GM19193 (cell line): ENCODE data around the gene FAU.

ENCODE experiments used
- POLR2A ChIP-seq: IDR thresholded peaks from 4 replicates; pipeline ENCODE4 v1.6.1; 2011; ENCODE audit not compliant: insufficient read depth, insufficient read length; ENCODE audit errors: extremely low read depth

The FAU gene

DNA sequence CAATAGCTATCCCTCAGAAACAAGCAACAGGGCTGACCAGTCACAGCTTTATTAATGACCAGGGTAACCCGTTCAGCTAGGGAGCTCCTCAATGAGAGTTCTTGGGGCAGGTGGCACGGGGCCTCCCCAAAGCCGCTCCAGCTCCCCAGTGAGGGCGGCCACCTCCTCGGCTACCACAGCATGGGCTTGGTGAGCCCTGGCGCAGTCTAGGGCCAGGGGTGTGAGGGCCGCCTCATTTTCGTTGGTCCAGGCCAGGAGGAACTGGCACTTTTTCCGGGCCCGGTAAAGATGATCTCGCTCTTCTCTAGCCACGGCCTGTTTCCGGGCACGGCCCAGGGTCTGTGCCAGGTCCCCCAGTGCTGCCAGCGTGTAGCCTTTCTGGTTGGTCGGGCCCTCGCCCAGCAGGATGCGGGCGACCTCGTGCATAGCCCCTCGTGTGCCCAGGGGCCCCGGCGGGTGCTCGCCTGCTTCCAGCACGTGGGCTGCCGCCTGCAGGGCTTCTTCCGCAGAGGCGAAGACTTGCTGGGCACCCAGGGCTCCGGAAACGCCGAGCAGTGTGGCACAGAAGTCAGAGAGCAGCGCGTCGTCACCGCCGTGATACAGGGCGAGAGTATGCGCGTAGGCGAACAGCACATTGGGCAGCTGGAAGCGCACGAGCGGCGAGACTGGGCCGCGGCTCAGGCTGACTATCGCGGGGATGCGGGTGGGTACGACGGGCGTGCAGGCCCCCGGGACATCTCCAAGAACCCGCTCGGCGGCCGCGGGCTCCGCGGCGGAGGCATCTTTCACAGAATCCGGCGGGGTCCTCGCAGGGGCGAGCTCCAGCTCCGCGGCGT, 5.3 kb downstream of the FAU start:
- TF ChIP-seq POLR2A = no peak

- TF ChIP-seq POLR2A = peak; percentile 25
These were observed 6.4 kb downstream of the FAU start for GRCh38 chr11:65115361-65116082.

DNA sequence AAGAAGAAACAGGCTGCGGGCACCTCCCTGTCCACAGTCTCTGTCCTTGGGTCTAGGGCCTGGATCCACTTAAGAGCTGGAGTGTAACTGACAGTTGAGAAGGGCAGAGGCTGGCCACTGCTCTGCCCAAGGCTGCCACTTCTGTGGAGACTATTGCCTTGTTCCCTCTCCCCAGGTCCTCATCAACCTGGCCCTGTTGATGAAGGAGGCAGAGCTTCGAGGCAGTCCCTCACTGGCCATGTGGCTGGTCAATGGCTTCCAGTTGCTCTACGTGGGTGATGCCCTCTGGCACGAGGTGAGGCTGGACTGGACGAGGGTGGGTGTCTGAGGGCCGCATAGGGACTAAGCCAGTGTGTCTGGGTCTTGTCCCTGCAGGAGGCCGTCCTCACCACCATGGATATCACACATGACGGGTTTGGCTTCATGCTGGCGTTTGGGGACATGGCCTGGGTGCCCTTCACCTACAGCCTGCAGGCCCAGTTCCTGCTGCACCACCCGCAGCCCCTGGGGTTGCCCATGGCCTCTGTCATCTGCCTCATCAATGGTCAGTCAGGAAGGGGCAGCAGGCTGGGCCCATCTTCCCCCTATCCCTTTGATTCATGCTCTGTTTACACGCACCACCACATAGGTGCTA, 7.3 kb downstream of the FAU start:
- no peak for TF ChIP-seq POLR2A

DNA sequence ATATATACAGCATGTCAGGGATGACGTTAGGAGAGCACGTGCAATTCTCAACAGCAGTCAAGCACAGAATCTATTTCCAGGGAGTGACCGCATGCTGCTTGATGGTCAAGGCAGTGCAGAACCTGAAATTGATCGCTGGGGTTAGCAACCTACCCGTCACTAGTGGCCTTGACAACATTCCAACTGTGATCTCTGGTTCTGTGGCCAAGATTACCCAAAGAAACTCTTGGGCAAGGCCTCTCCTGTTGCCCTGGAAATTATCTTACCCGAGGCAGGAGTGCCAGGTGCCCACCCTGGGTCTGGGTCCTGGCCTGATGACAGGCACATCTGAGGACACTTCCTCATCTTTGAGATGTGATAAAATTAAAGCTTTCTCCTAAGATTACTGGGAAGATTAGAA, 8.1 kb downstream of the FAU start:
- TF ChIP-seq POLR2A = no peak

DNA sequence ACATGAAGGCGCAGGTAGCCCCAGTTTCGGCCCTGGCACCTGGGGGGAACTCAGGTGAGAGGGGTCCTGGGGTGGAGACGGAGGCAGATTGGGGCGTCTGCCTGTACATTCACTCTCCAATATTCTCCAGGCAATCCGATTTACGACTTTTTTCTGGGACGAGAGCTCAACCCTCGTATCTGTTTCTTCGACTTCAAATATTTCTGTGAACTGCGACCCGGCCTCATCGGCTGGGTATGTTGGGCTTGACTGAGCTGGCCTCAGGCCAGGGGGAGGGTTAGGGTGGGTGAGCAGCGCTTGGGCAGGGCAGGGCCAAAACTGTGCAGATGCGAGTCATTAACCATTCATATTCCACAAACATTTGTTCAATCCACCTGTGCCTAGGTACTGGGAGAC, 8.6 kb downstream of the FAU start:
- TF ChIP-seq POLR2A = no peak

DNA sequence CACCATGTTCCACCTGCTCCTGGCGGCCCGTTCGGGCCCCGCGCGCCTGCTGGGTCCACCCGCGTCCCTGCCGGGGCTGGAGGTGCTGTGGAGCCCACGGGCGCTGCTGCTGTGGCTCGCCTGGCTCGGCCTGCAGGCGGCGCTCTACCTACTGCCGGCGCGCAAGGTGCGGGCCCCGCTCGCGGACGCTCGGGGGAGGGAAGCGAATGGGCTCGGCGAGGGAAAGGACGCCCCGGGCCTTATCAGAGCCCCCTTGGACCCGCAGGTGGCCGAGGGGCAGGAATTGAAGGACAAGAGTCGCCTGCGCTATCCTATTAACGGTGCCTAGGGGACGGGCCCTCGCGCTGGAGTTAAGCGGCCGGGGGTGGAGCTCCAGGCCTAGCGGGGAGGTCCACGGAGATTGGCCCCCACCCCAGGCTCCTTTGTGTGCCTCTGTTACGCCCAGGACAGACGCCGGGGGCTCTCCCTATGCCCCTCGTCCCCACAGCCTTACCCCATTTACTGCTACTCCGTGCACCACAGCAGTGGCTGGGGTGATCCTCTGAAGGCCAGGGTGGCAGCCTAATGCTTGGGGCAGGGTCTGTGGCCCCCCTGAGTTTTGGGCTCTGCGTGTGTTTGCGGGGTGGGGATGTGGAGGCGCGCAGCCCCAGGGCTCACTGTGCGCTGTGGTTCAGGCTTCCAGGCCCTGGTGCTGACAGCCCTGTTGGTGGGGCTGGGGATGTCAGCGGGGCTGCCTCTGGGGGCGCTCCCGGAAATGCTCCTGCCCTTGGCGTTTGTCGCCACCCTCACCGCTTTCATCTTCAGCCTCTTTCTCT, 9.2 kb downstream of the FAU start:
- peak; percentile 15 for TF ChIP-seq POLR2A

GRCh38 chr11:65111744-65112545, 10.0 kb downstream of the FAU start, which contains the start of gene TM7SF2:
Gene TM7SF2 (plus strand): TSS chr11:65111872. CDS start chr11:65112016, 144 bp downstream.
- peak; percentile 97 for TF ChIP-seq POLR2A

- no peak for TF ChIP-seq POLR2A
These were observed 10.7 kb downstream of the FAU start for GRCh38 chr11:65111159-65111743.

GRCh38 chr11:65110354-65110861, 11.5 kb downstream of the FAU start:
- TF ChIP-seq POLR2A = no peak

DNA sequence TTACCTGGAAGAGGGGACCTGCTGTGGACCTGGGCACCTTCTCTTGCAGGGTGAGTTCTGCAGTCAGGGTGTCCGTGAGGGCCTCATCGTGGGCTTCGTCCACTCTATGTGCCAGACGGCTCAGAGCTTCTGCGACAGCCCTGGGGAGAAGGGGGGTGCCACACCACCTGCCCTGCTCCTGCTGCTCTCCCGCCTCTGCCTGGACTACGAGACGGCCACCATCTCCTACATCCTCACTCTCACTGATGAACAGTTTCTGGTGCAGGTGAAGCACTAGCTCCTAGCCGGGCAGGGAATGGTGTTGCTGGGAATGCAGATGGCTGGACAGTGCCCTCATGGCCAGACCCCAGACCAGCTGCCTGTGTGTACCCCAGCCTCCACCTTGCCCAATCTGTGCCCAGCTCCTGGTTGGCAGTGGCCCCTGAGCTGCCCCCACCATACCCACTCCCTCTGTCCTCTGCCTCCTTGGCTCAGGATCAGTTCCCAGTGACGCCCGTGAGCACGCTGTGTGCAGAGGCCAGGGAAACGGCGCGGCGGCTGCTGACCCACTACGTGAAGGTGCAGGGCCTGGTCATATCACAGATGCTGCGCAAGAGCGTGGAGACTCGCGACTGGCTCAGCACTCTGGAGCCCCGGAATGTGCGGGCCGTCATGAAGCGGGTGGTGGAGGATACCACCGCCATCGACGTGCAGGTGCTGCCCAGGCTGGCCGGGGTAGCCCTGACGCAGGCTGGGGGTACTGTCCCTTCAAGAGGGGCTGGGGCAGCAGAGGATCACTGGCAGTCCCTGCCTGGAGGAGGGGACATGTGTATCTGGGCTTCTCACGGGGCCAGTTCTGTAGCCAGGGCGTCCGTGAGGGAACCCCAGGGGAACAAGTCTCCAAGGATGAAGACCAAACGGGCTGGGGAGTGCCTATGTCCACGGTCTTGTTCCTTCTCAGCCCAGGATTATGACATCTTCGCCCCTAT, 12.4 kb downstream of the FAU start:
- no peak for TF ChIP-seq POLR2A

- no peak for TF ChIP-seq POLR2A
These were observed 13.3 kb downstream of the FAU start for GRCh38 chr11:65108469-65109123.
